PC-3 (cell line): ENCODE results near the gene TUT1. TPM values are rescaled to one million over a fixed set of nuclear protein-coding genes. Genes with fewer than 3 reads are reported as not detected.

Source experiments
- ATAC-seq: fragments of 200-7000 bp; cut with Tn5 transposase; 2 replicates; pipeline ENCODE4 v1.9.1; 2020; ENCODE audit warnings: mild to moderate bottlenecking, moderate library complexity
- BruUV-seq: library from RNA; stranded (reverse); fragments of 400-500 nt; replicated peaks from 2 replicates; lab custom pipeline; 2021; lab: Mats Ljungman, UMichigan
- CTCF ChIA-PET: fragments of 300-600 bp; sonication (Branson Sonifier 250); formaldehyde crosslinking; loops from one replicate; lab custom pipeline; 2022; ENCODE audit warnings: antibody characterized with exemption; lab: Charles Lee
- POLR2A ChIA-PET: fragments of 300-600 bp; sonication (Branson Sonifier 250); formaldehyde crosslinking; loops from one replicate; lab custom pipeline; 2022; ENCODE audit warnings: antibody characterized with exemption; ENCODE audit not compliant: unreplicated experiment; lab: Charles Lee
- DNase-seq: peaks from one replicate; pipeline ENCODE4 v3.0.0-alpha.2; 2015
- H2AFZ ChIP-seq: fragments of 300-600 bp; sonication (generic); 2 replicates; pipeline ENCODE4 v1.6.0; 2016; ENCODE audit warnings: antibody characterized with exemption, low read length
- H3F3A ChIP-seq: fragments of 300-600 bp; sonication (generic); one replicate; pipeline ENCODE4 v1.6.0; 2017; ENCODE audit warnings: antibody characterized with exemption, low read length, control low read depth, mild to moderate bottlenecking; ENCODE audit not compliant: unreplicated experiment
- H3K27ac ChIP-seq: fragments of 300-600 bp; sonication (generic); 2 replicates; pipeline ENCODE4 v1.5.1; 2016; ENCODE audit warnings: mild to moderate bottlenecking, low read length
- H3K27me3 ChIP-seq: fragments of 300-600 bp; sonication (generic); 2 replicates; pipeline ENCODE4 v1.6.1; 2016; ENCODE audit warnings: low read length, mixed read lengths
- H3K36me3 ChIP-seq: fragments of 300-600 bp; sonication (generic); 2 replicates; pipeline ENCODE4 v1.6.1; 2016; ENCODE audit warnings: low read depth, mixed run types, low read length, mixed read lengths
- H3K4me1 ChIP-seq: fragments of 300-600 bp; sonication (generic); 2 replicates; pipeline ENCODE4 v1.5.1; 2016; ENCODE audit warnings: low read length; ENCODE audit not compliant: insufficient read depth
- H3K4me2 ChIP-seq: fragments of 300-600 bp; sonication (generic); 2 replicates; pipeline ENCODE4 v1.6.0; 2016; ENCODE audit warnings: low read length
- H3K4me3 ChIP-seq: fragments of 300-600 bp; sonication (generic); 2 replicates; pipeline ENCODE4 v1.5.1; 2016; ENCODE audit warnings: mild to moderate bottlenecking, low read length, mixed read lengths
- H3K79me2 ChIP-seq: fragments of 300-600 bp; sonication (generic); 2 replicates; pipeline ENCODE4 v1.6.1; 2017; ENCODE audit warnings: low read length, mixed read lengths
- H3K9ac ChIP-seq: fragments of 300-600 bp; sonication (generic); 2 replicates; pipeline ENCODE4 v1.6.0; 2016; ENCODE audit warnings: mild to moderate bottlenecking, low read length
- H3K9me2 ChIP-seq: fragments of 300-600 bp; sonication (generic); replicated peaks from 2 replicates; pipeline ENCODE4 v1.6.1; 2016; ENCODE audit warnings: mixed run types, low read length, mixed read lengths
- H3K9me3 ChIP-seq: fragments of 300-600 bp; sonication (generic); 2 replicates; pipeline ENCODE4 v1.6.1; 2016; ENCODE audit warnings: low read length, mixed read lengths
- H4K20me1 ChIP-seq: fragments of 300-600 bp; sonication (generic); 2 replicates; pipeline ENCODE4 v1.6.1; 2016; ENCODE audit warnings: low read length, mixed read lengths
- EZH2 ChIP-seq: fragments of 300-600 bp; sonication (generic); IDR thresholded peaks from one replicate; pipeline ENCODE4 v1.6.1; 2017; ENCODE audit warnings: antibody characterized with exemption, mild to moderate bottlenecking, low read length; ENCODE audit not compliant: unreplicated experiment
- EZH2phosphoT487 ChIP-seq: fragments of 300-600 bp; sonication (generic); IDR thresholded peaks from 2 replicates; pipeline ENCODE4 v1.6.1; 2018; ENCODE audit warnings: mild to moderate bottlenecking, antibody characterized with exemption, low read length, borderline replicate concordance
- intact Hi-C: fragments of 100-400 bp; cut with micrococcal nuclease; formaldehyde crosslinking; loops from 2 replicates; pipeline ENCODE4 v1.9.0; 2023
- total RNA-seq: library from RNA; depleted of rRNA; stranded (reverse); fragments of >200 nt; gene quantifications from 2 replicates; pipeline ENCODE4 v1.2.3, GENCODE V29; 2014
- TF ChIP-seq, protein P1 (sequence below): fragments of 300-600 bp; sonication (generic); conservative IDR thresholded peaks from 2 replicates; pipeline ENCODE4 v1.5.1; 2017; ENCODE audit warnings: antibody characterized with exemption, low read depth, mild to moderate bottlenecking, low read length

TUT1 gene
- total RNA-seq, 1 experiment from 2014 or later, result 17.8 TPM

DNA sequence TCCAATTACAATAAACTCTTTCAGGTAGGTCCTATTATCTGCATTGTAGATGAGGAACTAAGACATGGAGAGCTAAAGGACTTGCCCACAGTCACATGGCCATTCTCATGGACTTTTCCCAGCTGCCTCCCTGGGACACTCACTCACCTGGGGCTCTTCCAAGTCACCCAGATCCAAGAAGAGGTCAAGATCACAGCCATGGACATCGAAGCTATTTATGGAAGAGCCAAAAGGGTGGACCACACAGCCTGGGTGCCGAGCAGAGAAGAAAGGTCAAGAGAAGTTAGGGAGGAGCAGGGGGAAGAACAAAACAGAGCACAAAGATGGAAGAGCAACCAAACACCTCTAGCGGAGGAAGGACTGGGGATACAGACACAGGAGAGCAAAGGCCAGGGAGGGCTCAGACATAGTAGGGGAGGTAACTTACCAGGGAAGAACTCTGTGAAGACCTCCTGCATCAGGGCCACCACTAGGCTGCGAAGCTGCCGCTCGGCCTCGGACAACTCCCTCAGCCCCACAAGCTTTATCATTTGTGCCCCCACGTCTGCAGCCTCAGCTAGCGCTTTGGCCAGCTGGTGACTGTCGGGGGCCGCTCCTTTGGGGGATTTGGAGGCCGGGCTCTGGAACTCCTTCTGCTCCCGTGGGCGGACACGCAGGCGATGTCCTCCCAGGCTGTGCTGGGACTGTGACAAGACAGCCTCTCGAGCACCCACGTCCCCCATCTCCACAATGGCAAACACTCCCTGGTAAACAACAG, 10.2 kb downstream of the TUT1 start:
- no TSS peak for BruUV-seq
- Histone ChIP-seq H3K27me3 (no peaks in the 10 kb centered on the region), H3K4me3 (no peak overlapping the region), H3K4me2 (no peak overlapping the region), H3K36me3 (peaks cover 28% of the 10 kb centered on the region), H3K9me2 (no peaks in the 10 kb centered on the region), H3K9ac (no peak overlapping the region), H3K9me3 (no peaks in the 10 kb centered on the region), H3K4me1 (no peaks in the 10 kb centered on the region), H2AFZ (no peak overlapping the region), H4K20me1 (no peaks in the 10 kb centered on the region), H3F3A (no peaks in the 10 kb centered on the region), H3K27ac (no peak overlapping the region), H3K79me2 (peaks cover 19% of the 10 kb centered on the region; the same call in 1 of the 2 replicates)
- ChIA-PET POLR2A (no interaction called here), CTCF (interaction anchor here (0.6 kb wide), 1 partner anchor 20 kb away, joined by 4 read pairs; the partner anchor contains the start of gene MTA2)
- TF ChIP-seq EZH2 (no peak), EZH2phosphoT487 (no peak)
- TF ChIP-seq, protein P1, sequence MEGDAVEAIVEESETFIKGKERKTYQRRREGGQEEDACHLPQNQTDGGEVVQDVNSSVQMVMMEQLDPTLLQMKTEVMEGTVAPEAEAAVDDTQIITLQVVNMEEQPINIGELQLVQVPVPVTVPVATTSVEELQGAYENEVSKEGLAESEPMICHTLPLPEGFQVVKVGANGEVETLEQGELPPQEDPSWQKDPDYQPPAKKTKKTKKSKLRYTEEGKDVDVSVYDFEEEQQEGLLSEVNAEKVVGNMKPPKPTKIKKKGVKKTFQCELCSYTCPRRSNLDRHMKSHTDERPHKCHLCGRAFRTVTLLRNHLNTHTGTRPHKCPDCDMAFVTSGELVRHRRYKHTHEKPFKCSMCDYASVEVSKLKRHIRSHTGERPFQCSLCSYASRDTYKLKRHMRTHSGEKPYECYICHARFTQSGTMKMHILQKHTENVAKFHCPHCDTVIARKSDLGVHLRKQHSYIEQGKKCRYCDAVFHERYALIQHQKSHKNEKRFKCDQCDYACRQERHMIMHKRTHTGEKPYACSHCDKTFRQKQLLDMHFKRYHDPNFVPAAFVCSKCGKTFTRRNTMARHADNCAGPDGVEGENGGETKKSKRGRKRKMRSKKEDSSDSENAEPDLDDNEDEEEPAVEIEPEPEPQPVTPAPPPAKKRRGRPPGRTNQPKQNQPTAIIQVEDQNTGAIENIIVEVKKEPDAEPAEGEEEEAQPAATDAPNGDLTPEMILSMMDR, result no peak
- intact Hi-C loops, result no loop called here
- DNase-seq, result no peak
- no peak for ATAC-seq

DNA sequence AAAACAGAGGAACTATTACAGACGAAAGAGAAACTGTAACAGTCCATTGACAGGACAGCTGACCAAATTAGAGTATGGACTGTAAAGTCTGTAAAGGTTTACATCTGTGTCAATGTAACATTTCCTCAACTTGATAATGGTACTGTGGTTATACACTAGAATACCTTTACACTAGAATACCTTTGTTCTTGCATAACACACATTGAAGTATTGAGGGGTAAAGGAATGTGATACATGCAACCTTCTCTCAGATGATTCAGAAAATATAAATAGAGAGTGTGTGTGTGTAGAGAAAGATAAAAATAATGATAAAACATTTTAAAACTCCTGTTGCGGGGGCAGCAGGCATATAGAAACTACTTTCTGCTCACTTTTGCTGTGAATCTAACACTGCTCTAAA, 12.1 kb downstream of the TUT1 start:
- peaks cover 26% of the 10 kb centered on the region; the same call in 1 of the 2 replicates for H3K36me3 ChIP-seq
- intact Hi-C loops, result no loop called here
- CTCF ChIA-PET, result no interaction called here
- H3K4me1 ChIP-seq, result peaks cover 17% of the 10 kb centered on the region
- H3K9me2 ChIP-seq, result no peaks in the 10 kb centered on the region
- no peak overlapping the region for H2AFZ ChIP-seq
- peaks cover 30% of the 10 kb centered on the region for H3K79me2 ChIP-seq
- H3K9me3 ChIP-seq, result no peaks in the 10 kb centered on the region
- TF ChIP-seq, protein P1, result no peak
- no peak for TF ChIP-seq EZH2
- no peak for TF ChIP-seq EZH2phosphoT487
- H4K20me1 ChIP-seq, result no peaks in the 10 kb centered on the region
- no peaks in the 10 kb centered on the region for H3F3A ChIP-seq
- no peak overlapping the region for H3K9ac ChIP-seq
- H3K27ac ChIP-seq, result no peak overlapping the region
- ATAC-seq (no peak), DNase-seq (no peak)
- no peaks in the 10 kb centered on the region for H3K27me3 ChIP-seq
- no peak overlapping the region for H3K4me3 ChIP-seq
- BruUV-seq, result no TSS peak
- POLR2A ChIA-PET, result no interaction called here
- H3K4me2 ChIP-seq, result no peak overlapping the region

DNA sequence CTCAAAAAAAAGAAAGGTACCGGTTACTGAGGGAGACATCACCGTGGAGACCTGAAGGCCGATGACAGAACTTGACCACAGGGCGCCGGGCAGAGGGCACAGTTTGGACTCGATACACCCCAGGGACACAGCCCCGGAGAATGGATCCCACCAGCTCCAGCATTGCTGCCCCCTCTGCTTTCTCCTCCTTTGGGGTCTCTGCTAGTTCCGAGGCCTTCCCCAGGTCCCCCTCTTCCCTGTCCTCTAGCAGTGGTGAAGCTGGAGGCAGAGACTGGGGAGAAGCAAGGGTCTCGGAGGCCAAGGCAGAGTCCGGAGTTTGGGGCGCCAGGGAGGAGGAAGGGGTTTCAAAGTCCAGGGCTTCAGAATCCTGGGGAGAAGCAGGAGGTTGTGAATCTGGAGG, 12.8 kb downstream of the TUT1 start:
- ChIA-PET CTCF (no interaction called here), POLR2A (no interaction called here)
- Histone ChIP-seq H3K79me2 (peaks cover 31% of the 10 kb centered on the region), H3K36me3 (peaks cover 22% of the 10 kb centered on the region; the same call in 1 of the 2 replicates), H3K9me3 (no peaks in the 10 kb centered on the region), H3K4me2 (no peak overlapping the region), H3K9me2 (no peaks in the 10 kb centered on the region), H3K4me3 (no peak overlapping the region), H3K4me1 (peaks cover 17% of the 10 kb centered on the region), H4K20me1 (no peaks in the 10 kb centered on the region), H2AFZ (no peak overlapping the region), H3K9ac (no peak overlapping the region), H3K27me3 (no peaks in the 10 kb centered on the region), H3F3A (no peaks in the 10 kb centered on the region), H3K27ac (no peak overlapping the region)
- TF ChIP-seq EZH2 (no peak), EZH2phosphoT487 (no peak)
- TF ChIP-seq, protein P1, result no peak
- no peak for ATAC-seq
- DNase-seq, result no peak
- no TSS peak for BruUV-seq
- intact Hi-C loops, result no loop called here
